ENCODE measurements around the gene PTPRN2. TPM values are rescaled to one million over a fixed set of nuclear protein-coding genes. Genes with fewer than 3 reads are reported as not detected.

Gene PTPRN2
- polyA plus RNA-seq, 1 of the 3 experiments (the other 2 are of a cell fraction): 4.0 TPM

DNA sequence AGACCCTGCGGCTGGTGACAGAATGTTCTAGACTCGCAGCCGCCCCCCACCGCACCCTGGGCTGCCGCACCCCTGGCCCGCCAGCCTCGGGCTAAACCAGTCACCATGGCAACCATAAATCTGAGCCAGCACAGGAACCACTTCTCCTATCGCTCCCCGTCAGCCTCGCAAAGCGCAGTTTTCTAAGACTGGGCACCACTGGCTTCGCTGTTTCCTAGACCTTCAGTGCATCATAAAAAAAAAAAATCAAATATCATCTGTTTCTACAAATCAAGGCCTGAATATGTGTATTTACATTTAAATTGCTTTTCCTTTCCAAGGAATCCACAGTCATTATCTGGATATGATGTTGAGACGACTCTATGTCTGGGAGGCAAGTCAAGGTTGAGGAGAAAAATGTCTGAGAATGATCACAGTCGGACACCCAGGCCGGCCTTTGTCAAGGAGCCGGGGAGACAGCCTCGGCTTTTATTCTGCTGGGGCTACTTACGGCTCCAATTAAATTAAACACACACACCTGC lies 99.9 kb downstream of the PTPRN2 start (continued):
- TF ChIP-seq IRF3 (IDR thresholded peaks at IDR 0.05; ENCODE audit: low read depth, low read length): no peak

GRCh38 chr7:158486919-158487318 lies 100.7 kb downstream of the PTPRN2 start:
- POLR2A ChIA-PET: no interaction called here
- Histone ChIP-seq H3K9ac (no peak overlapping the region), H3K4me3 (ENCODE audit: low read depth in 2 of 2, low read length in 1 of 2) (no peak overlapping the region), H4K20me1 (ENCODE audit: insufficient read depth) (no peaks in the 10 kb centered on the region), H3F3A (replicated peaks; ENCODE audit: insufficient read depth) (no peaks in the 10 kb centered on the region), H3K4me1 (ENCODE audit: control insufficient read depth in 1 of 2, insufficient read depth in 2 of 2, low read depth in 1 of 2, low read length in 1 of 2) (peaks cover 0 to under 1% of the 10 kb centered on the region in 2 experiments; a peak in 1 of 4 replicates), H3K4me2 (no peak overlapping the region), H3K27me3 (ENCODE audit: insufficient read depth) (no peaks in the 10 kb centered on the region), H3K9me2 (no peaks in the 10 kb centered on the region), H3K79me2 (ENCODE audit: insufficient read depth) (no peaks in the 10 kb centered on the region), H3K36me3 (replicated peaks in 1 of 2; ENCODE audit: control insufficient read depth in 1 of 2, insufficient read depth in 2 of 2, low read length in 1 of 2) (no peaks in the 10 kb centered on the region), H3K9me3 (no peaks in the 10 kb centered on the region), H3K27ac (ENCODE audit: low read depth in 2 of 2, low read length in 1 of 2) (no peak overlapping the region), H2AFZ (ENCODE audit: low read depth) (no peak overlapping the region)
- CTCF ChIA-PET: interaction anchor here (1.2 to 2.0 kb wide), 4 partner anchors 9 to 490 kb away, joined by 3 to 9 read pairs (median 4); no protein-coding TSS in a partner anchor
- DNase-seq: no peak
- WGBS (ENCODE audit: low lambda C conversion rate): 39% methylated on average over 8 of the region's 8 CpGs
- TF ChIP-seq RXRA (IDR thresholded peaks at IDR 0.05; ENCODE audit: borderline replicate concordance, low read depth) (no peak), IRF3 (IDR thresholded peaks at IDR 0.05; ENCODE audit: low read depth, low read length) (no peak), TEAD4 (IDR thresholded peaks at IDR 0.05; ENCODE audit: borderline replicate concordance, insufficient read depth) (no peak)

- H2AFZ ChIP-seq (ENCODE audit: low read depth): no peak overlapping the region
Observed at GRCh38 chr7:158484801-158485531, 102.7 kb downstream of the PTPRN2 start.

More at GRCh38 chr7:158484801-158485531, 102.7 kb downstream of the PTPRN2 start:
- CTCF ChIA-PET: interaction anchor here (1.0 to 1.7 kb wide), 3 partner anchors 11 to 492 kb away, joined by 4 read pairs; no protein-coding TSS in a partner anchor
- no peaks in the 10 kb centered on the region for H3K79me2 ChIP-seq (ENCODE audit: insufficient read depth)
- no peaks in the 10 kb centered on the region for H4K20me1 ChIP-seq (ENCODE audit: insufficient read depth)
- POLR2A ChIA-PET: no interaction called here
- H3K9me2 ChIP-seq: no peaks in the 10 kb centered on the region
- no peak for DNase-seq
- TF ChIP-seq TEAD4 (IDR thresholded peaks at IDR 0.05; ENCODE audit: borderline replicate concordance, insufficient read depth): no peak
- no peak for TF ChIP-seq SMC3 (IDR thresholded peaks at IDR 0.05; ENCODE audit: low read depth, low read length)
- TF ChIP-seq EZH2phosphoT487 (IDR thresholded peaks at IDR 0.05; ENCODE audit: borderline replicate concordance, low read depth): no peak
- H3K4me2 ChIP-seq: no peak overlapping the region
- 70% methylated on average over 49 of the region's 50 CpGs for WGBS (ENCODE audit: low lambda C conversion rate)
- H3K27ac ChIP-seq (ENCODE audit: low read depth in 2 of 2, low read length in 1 of 2): no peak overlapping the region
- H3K9me3 ChIP-seq: no peaks in the 10 kb centered on the region
- no peak overlapping the region for H3K4me3 ChIP-seq (ENCODE audit: low read depth in 2 of 2, low read length in 1 of 2)
- H3K36me3 ChIP-seq (replicated peaks in 1 of 2; ENCODE audit: control insufficient read depth in 1 of 2, insufficient read depth in 2 of 2, low read length in 1 of 2): no peaks in the 10 kb centered on the region
- no peaks in the 10 kb centered on the region for H3F3A ChIP-seq (replicated peaks; ENCODE audit: insufficient read depth)
- H3K4me1 ChIP-seq (ENCODE audit: control insufficient read depth in 1 of 2, insufficient read depth in 2 of 2, low read depth in 1 of 2, low read length in 1 of 2): no peaks in the 10 kb centered on the region
- no peaks in the 10 kb centered on the region for H3K27me3 ChIP-seq (ENCODE audit: insufficient read depth)
- no peak overlapping the region for H3K9ac ChIP-seq
